NB4 (cell line): ENCODE measurements around the gene TACR1.

Source experiments
- CTCF ChIP-seq: IDR thresholded peaks from one replicate; pipeline ENCODE4 v1.5.1; 2012; ENCODE audit warnings: low read depth, low read length
- POLR2A ChIP-seq: IDR thresholded peaks from 2 replicates; pipeline ENCODE4 v1.6.1; 2011; ENCODE audit warnings: mild to moderate bottlenecking; ENCODE audit not compliant: insufficient read length; ENCODE audit errors: extremely low read depth

GRCh38 chr2:75221862-75222261, 22.5 kb upstream of the TACR1 start:
- TF ChIP-seq CTCF (no peak), POLR2A (no peak)
